ENCODE data around the gene MAPT. TPM values are rescaled to one million over a fixed set of nuclear protein-coding genes. Genes with fewer than 3 reads are reported as not detected.

MAPT gene
- polyA plus RNA-seq, 3 donors, result 0.04 TPM; not detected in 2

DNA sequence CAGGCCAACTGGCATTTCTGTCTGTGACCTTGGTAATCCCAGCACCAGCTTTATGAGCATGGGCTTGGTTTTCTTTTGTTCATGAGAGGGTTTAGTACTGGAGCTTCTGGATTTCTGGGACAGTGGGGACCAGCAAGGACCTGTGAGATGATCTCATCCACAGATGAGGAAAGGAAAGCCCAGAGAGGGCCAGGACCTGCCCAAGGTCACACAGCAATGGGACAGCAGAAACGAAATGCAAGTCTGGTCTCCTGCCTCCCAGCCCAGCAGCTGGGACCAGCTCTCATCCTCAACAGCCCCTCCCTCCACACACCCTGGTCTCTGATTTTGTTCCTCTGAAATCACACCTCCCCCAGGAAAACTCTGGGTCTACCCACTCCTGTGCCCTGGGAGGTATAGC, 42.5 kb upstream of the MAPT start:
- intact Hi-C loops (cut with micrococcal nuclease), result no loop called here
- Mint-ChIP-seq H3K27ac (no peak overlapping the region), H3K4me3 (peak overlapping the region in 1 of 2 donors; percentile 63), H3K4me1 (peaks cover 3% of the 10 kb centered on the region), H3K36me3 (no peaks in the 10 kb centered on the region), H3K27me3 (ENCODE audit: low read depth in 3 of 3) (peaks cover 16 to 32% (median 24%) of the 10 kb centered on the region in 3 donors), H3K9me3 (peaks cover 0 to 3% (median 0%) of the 10 kb centered on the region in 7 donors)
- TF ChIP-seq, protein P1, sequence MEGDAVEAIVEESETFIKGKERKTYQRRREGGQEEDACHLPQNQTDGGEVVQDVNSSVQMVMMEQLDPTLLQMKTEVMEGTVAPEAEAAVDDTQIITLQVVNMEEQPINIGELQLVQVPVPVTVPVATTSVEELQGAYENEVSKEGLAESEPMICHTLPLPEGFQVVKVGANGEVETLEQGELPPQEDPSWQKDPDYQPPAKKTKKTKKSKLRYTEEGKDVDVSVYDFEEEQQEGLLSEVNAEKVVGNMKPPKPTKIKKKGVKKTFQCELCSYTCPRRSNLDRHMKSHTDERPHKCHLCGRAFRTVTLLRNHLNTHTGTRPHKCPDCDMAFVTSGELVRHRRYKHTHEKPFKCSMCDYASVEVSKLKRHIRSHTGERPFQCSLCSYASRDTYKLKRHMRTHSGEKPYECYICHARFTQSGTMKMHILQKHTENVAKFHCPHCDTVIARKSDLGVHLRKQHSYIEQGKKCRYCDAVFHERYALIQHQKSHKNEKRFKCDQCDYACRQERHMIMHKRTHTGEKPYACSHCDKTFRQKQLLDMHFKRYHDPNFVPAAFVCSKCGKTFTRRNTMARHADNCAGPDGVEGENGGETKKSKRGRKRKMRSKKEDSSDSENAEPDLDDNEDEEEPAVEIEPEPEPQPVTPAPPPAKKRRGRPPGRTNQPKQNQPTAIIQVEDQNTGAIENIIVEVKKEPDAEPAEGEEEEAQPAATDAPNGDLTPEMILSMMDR (IDR thresholded peaks at IDR 0.05), result no peak
- Histone ChIP-seq H3K9me3 (replicated peaks in 1 of 2; ENCODE audit: control insufficient read depth in 1 of 2, insufficient read depth in 1 of 2, low read length in 2 of 2) (no peaks in the 10 kb centered on the region), H4K20me1 (ENCODE audit: insufficient read depth, low read length) (no peaks in the 10 kb centered on the region), H3K79me2 (ENCODE audit: insufficient read depth, low read length) (no peaks in the 10 kb centered on the region), H3K4me1 (ENCODE audit: control insufficient read depth in 1 of 2, insufficient read depth in 2 of 2, low read length in 2 of 2) (no peaks in the 10 kb centered on the region), H3K9ac (ENCODE audit: insufficient read depth, low read length, poor library complexity, severe bottlenecking) (no peak overlapping the region), H3K4me3 (replicated peaks in 1 of 3; ENCODE audit: low read depth in 2 of 3, low read length in 3 of 3) (no peak overlapping the region), H3K27ac (ENCODE audit: low read depth in 1 of 2, low read length in 2 of 2) (no peak overlapping the region), H3K27me3 (ENCODE audit: control insufficient read depth in 2 of 2, insufficient read depth in 2 of 2, low read length in 2 of 2) (peaks cover 0 to 12% of the 10 kb centered on the region in 2 donors), H3K36me3 (replicated peaks in 1 of 2; ENCODE audit: control insufficient read depth in 1 of 2, insufficient read depth in 2 of 2, low read length in 2 of 2) (no peaks in the 10 kb centered on the region), H3K4me2 (replicated peaks; ENCODE audit: extremely low read depth, low read length, poor library complexity, severe bottlenecking) (no peak overlapping the region), H2AFZ (ENCODE audit: insufficient read depth, low read depth, low read length, poor library complexity, severe bottlenecking) (no peak overlapping the region)
- DNase-seq, result no peak
- no CpG with 5 or more reads among the region's 1 CpG for WGBS (ENCODE audit: insufficient coverage)

DNA sequence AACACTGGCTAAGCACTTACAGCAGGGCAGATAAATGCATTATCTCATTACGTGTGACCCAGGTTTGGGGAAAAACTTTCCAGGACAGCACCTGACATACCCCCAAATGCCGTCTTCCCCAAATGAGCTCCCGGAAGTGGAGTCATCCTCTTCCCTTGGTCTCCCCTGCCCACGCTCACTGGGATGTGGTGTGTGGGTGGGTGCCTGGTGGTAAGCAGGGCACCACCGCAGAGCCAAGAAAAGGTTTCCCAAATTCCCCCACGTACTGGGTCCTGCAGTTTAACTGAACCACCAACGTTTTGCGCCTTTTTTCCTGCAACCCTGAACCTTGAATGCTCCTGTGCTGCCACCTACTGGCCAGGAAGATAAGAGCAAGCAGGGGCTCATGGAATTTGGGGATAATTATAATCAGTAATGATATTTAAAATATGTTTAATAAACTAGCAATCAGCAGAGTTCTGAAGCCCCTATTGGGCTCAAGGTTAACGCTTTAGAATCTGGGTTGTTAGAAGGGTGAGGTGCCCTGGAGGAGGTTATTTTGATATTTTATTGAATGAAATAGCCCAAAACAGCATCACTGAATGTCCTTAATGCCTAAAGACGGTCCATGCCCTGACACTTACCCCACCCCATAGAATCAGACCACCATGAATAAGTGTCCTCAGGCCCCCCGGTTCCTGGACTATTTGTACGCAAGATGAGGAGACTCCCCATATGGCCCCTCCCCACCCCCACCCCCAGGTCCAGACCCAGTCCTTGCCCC, 41.6 kb upstream of the MAPT start:
- H3K9me3 Mint-ChIP-seq, result peaks cover 0 to 3% (median 0%) of the 10 kb centered on the region in 7 donors
- no peak overlapping the region for H3K27ac ChIP-seq (ENCODE audit: low read depth in 1 of 2, low read length in 2 of 2)
- DNase-seq, result peak; percentile 15 to 39 (median 39)
- no peaks in the 10 kb centered on the region for H3K4me1 ChIP-seq (ENCODE audit: control insufficient read depth in 1 of 2, insufficient read depth in 2 of 2, low read length in 2 of 2)
- no peak overlapping the region for H3K4me3 Mint-ChIP-seq
- no peaks in the 10 kb centered on the region for H3K79me2 ChIP-seq (ENCODE audit: insufficient read depth, low read length)
- no peak overlapping the region for H3K4me2 ChIP-seq (replicated peaks; ENCODE audit: extremely low read depth, low read length, poor library complexity, severe bottlenecking)
- H3K27me3 Mint-ChIP-seq (ENCODE audit: low read depth in 3 of 3), result peaks cover 16 to 32% (median 24%) of the 10 kb centered on the region in 3 donors
- intact Hi-C loops (cut with micrococcal nuclease), result no loop called here
- H3K4me3 ChIP-seq (replicated peaks in 1 of 3; ENCODE audit: low read depth in 2 of 3, low read length in 3 of 3), result no peak overlapping the region
- no peaks in the 10 kb centered on the region for H3K9me3 ChIP-seq (replicated peaks in 1 of 2; ENCODE audit: control insufficient read depth in 1 of 2, insufficient read depth in 1 of 2, low read length in 2 of 2)
- no peak overlapping the region for H3K9ac ChIP-seq (ENCODE audit: insufficient read depth, low read length, poor library complexity, severe bottlenecking)
- H3K4me1 Mint-ChIP-seq, result peaks cover 3% of the 10 kb centered on the region
- H3K27me3 ChIP-seq (ENCODE audit: control insufficient read depth in 2 of 2, insufficient read depth in 2 of 2, low read length in 2 of 2), result peaks cover 0 to 12% of the 10 kb centered on the region in 2 donors
- no peak overlapping the region for H3K27ac Mint-ChIP-seq
- H2AFZ ChIP-seq (ENCODE audit: insufficient read depth, low read depth, low read length, poor library complexity, severe bottlenecking), result no peak overlapping the region
- no peaks in the 10 kb centered on the region for H4K20me1 ChIP-seq (ENCODE audit: insufficient read depth, low read length)
- TF ChIP-seq, protein P1 (IDR thresholded peaks at IDR 0.05), result peak; percentile 86
- H3K36me3 Mint-ChIP-seq, result no peaks in the 10 kb centered on the region
- WGBS (ENCODE audit: insufficient coverage), result no CpG with 5 or more reads among the region's 12 CpGs
- H3K36me3 ChIP-seq (replicated peaks in 1 of 2; ENCODE audit: control insufficient read depth in 1 of 2, insufficient read depth in 2 of 2, low read length in 2 of 2), result no peaks in the 10 kb centered on the region
